Heart right ventricle (tissue), 16 donors: ENCODE data around the gene PUM1. TPM values are rescaled to one million over a fixed set of nuclear protein-coding genes. Genes with fewer than 3 reads are reported as not detected.
A peak's percentile ranks its signal among the peaks of the same experiment; 100 is the strongest.
"Not testable (repeated sequence)": the region's sequence is repeated elsewhere in the genome, so short reads cannot be mapped to it uniquely, and the experiment has no call there.

Experiments
- ATAC-seq, 8 donors: fragments of 200-7000 bp; cut with Tn5 transposase; one replicate each; pipeline ENCODE4 v1.9.1; 2020; ENCODE audit warnings: mild to moderate bottlenecking in 8 of 8, moderate library complexity in 8 of 8, moderate number of reproducible peaks in 1 of 8
- DNase-seq, 2 donors: peaks; one replicate each; pipeline ENCODE4 v3.0.0-alpha.2; 2020
- H3K27ac ChIP-seq, 10 donors: fragments of 200-600 bp; sonication (generic) in 2 of 10; one replicate each; pipeline versions ENCODE4 v1.5.0 to v1.8.0; 2020 to 2022; ENCODE audit warnings: mild to moderate bottlenecking in 3 of 10
- H3K27me3 ChIP-seq, 7 donors: fragments of 200-600 bp; one replicate each; pipeline ENCODE4 v1.8.0; 2021 to 2022; ENCODE audit warnings: mild to moderate bottlenecking in 2 of 7
- H3K36me3 ChIP-seq, 9 donors: fragments of 200-600 bp; sonication (generic) in 1 of 9; one replicate each; pipeline versions ENCODE4 v1.5.0 to v1.8.0; 2020 to 2022; ENCODE audit warnings: mild to moderate bottlenecking in 2 of 9
- H3K4me1 ChIP-seq, 9 donors: fragments of 200-600 bp; sonication (generic) in 1 of 9; one replicate each; pipeline versions ENCODE4 v1.5.0 to v1.8.0; 2020 to 2022; ENCODE audit warnings: mild to moderate bottlenecking in 4 of 9
- H3K4me3 ChIP-seq, 10 donors: fragments of 200-600 bp; sonication (generic) in 2 of 10; one replicate each; pipeline versions ENCODE4 v1.5.0 to v1.8.0; 2020 to 2022; ENCODE audit warnings: mild to moderate bottlenecking in 7 of 10, moderate library complexity in 2 of 10
- H3K9me3 ChIP-seq, 11 donors: fragments of 200-600 bp in 10 of 11; sonication (generic) in 2 of 11; one replicate each; pipeline versions ENCODE4 v1.5.0 to v1.8.0; 2013 to 2022; ENCODE audit warnings: mild to moderate bottlenecking in 2 of 11, control low read depth in 1 of 11, moderate library complexity in 1 of 11
- WGBS, 2 donors: extraction: QIAGEN DNeasy Blood & Tissue Kit; methylation state at CpG; one replicate each; pipeline ENCODE4 v1.1.7; 2013; ENCODE audit warnings: inconsistent platforms in 1 of 2; 5-methylcytosine and 5-hydroxymethylcytosine counted together
- intact Hi-C, 10 donors: fragments of 100-400 bp; cut with DNase I; formaldehyde crosslinking; loops; one replicate each; pipeline versions ENCODE4 v1.11.1 to v1.14.2; 2022
- polyA plus RNA-seq, 2 donors: library from polyadenylated mRNA; stranded (reverse); fragments of 200-250 nt; gene quantifications; one replicate each; pipeline ENCODE4 v1.2.3, GENCODE V29; 2013
- total RNA-seq, 10 donors: library from RNA; stranded (reverse); fragmentation: NEBNext Ultra II Directional in 3 of 10; extraction: Animal tissue kit (Norgen Biotek cat#: 25700) in 3 of 10; gene quantifications; one replicate each; pipeline versions ENCODE4 v1.2.1 to v1.2.4, GENCODE V29; 2021 to 2023
- TF ChIP-seq, protein P1 (sequence below), 9 donors: fragments of 200-600 bp; sonication (generic) in 2 of 9; IDR thresholded peaks; one replicate each; pipeline versions ENCODE4 v1.5.0 to v1.8.0; 2021 to 2022; ENCODE audit warnings: antibody characterized with exemption in 9 of 9, mild to moderate bottlenecking in 5 of 9, moderate library complexity in 1 of 9
- donor health status: Arrhythmogenic right ventricular cardiomyopathy.
- donor health status: ischemic (EF 13 %, LVEDD 7.1; RV severe dilation, severe dysfunction).
- donor health status: healthy with polysubstance abuse.
- donor health status: DM: no; HTN: yes; CAD: no.
- donor health status: DM: no; HTN: no; CAD: no.
- donor health status: ischemic (EF 25% LVEDD 6.9; RV normal size, moderate dysfunction).
- donor health status: ischemic (EF 25% LVEDD 5.7; RV mildly dilated, moderate dysfunction).
- donor health status: healthy.
- donor health status: DM: yes; HTN: yes; CAD: no.
- donor health status: Ischemic cardiomyopathy.
- donor health status: ischemic (EF 35%, LVEDD 5.7; RV mildly dilated, moderate dysfunction).
- donor health status: nonischemic (EF 11% LVEDD 7.7; RV severe dilation, severe dysfunction).
- donor health status: DM: yes; HTN: yes; CAD: no.
- donor health status: PGD.
- donor health status: ischemic (EF 29% LVEDD 5.4; RV normal size, mild dysfunction).
- donor health status: nonischemic (EF 23%, LVEDD 6.1; RV moderate dilation, normal function).

Gene PUM1
- total and polyA plus RNA-seq, 12 donors: 13.5 to 91.2 (median 81.0) TPM

GRCh38 chr1:30936541-30937171 lies 128.9 kb downstream of the PUM1 start:
- intact Hi-C loops: no loop called here
- H3K4me3 ChIP-seq: no peak overlapping the region
- DNase-seq (no peak), ATAC-seq (peak in 1 of 8 donors; percentile 8)
- no peaks in the 10 kb centered on the region for H3K4me1 ChIP-seq
- no peak overlapping the region for H3K27ac ChIP-seq
- peaks cover 0 to 96% (median 59%) of the 10 kb centered on the region in 9 donors for H3K36me3 ChIP-seq
- H3K27me3 ChIP-seq: no peaks in the 10 kb centered on the region
- H3K9me3 ChIP-seq: no peaks in the 10 kb centered on the region
- 94% methylated on average over 20 of the region's 20 CpGs for WGBS, 2 donors
- TF ChIP-seq, protein P1, sequence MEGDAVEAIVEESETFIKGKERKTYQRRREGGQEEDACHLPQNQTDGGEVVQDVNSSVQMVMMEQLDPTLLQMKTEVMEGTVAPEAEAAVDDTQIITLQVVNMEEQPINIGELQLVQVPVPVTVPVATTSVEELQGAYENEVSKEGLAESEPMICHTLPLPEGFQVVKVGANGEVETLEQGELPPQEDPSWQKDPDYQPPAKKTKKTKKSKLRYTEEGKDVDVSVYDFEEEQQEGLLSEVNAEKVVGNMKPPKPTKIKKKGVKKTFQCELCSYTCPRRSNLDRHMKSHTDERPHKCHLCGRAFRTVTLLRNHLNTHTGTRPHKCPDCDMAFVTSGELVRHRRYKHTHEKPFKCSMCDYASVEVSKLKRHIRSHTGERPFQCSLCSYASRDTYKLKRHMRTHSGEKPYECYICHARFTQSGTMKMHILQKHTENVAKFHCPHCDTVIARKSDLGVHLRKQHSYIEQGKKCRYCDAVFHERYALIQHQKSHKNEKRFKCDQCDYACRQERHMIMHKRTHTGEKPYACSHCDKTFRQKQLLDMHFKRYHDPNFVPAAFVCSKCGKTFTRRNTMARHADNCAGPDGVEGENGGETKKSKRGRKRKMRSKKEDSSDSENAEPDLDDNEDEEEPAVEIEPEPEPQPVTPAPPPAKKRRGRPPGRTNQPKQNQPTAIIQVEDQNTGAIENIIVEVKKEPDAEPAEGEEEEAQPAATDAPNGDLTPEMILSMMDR (IDR thresholded peaks at IDR 0.05): no peak

GRCh38 chr1:30935758-30936157 lies 129.8 kb downstream of the PUM1 start:
- H3K4me1 ChIP-seq, ATAC-seq, H3K4me3 ChIP-seq, H3K9me3 ChIP-seq, H3K27ac ChIP-seq, DNase-seq, intact Hi-C loops, H3K27me3 ChIP-seq: not testable (repeated sequence)
- no CpG with 5 or more reads among the region's 4 CpGs for WGBS, 2 donors
- peaks cover 0 to 96% (median 51%) of the 10 kb centered on the region in 9 donors for H3K36me3 ChIP-seq

DNA sequence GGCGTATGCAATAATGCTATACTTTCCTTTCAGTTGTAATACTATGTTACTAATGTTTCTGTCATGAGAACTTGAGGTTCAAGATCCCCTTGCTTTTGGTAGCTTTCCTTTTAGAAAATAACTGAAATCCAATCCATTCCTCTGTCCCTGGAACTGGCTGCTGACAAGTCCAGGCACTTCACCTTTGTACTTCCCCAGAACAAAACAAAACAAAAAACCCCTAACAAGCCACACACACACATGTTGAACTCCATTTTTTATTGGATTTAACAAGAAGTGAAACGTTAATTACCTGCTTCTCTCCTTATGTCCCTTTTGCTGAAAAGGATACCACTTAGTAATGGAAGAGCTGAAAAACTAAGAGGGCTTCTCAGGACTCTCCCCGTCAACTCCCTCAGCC lies 130.9 kb downstream of the PUM1 start:
- TF ChIP-seq, protein P1 (IDR thresholded peaks at IDR 0.05): no peak
- DNase-seq (no peak), ATAC-seq (no peak)
- Histone ChIP-seq H3K27ac (no peak overlapping the region), H3K4me3 (no peak overlapping the region), H3K9me3 (no peaks in the 10 kb centered on the region), H3K36me3 (peaks cover 0 to 90% (median 39%) of the 10 kb centered on the region in 9 donors), H3K27me3 (no peaks in the 10 kb centered on the region), H3K4me1 (peaks cover 0 to 2% (median 0%) of the 10 kb centered on the region in 9 donors)
- intact Hi-C loops: no loop called here
- WGBS, 2 donors: 87 to 91% methylated on average over 3 of the region's 3 CpGs

DNA sequence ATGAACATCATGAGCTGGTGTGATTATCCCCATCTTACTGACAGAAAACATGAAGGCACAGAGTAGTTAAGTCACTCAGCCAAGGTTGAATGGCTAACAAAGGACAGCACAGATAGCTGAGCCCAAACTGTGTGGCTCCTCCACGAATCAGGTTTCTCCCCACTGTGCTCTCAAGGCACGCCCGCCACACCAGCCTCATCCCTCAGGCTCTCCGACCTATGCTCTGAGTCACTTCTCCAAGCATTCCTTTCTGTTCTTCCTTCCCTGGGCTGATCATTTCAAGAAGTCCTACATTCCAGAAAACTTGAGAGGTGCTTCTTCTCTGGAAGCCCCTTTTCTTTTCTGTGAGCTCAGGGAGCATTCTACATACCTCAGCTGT lies 131.7 kb downstream of the PUM1 start:
- ATAC-seq: no peak
- TF ChIP-seq, protein P1 (IDR thresholded peaks at IDR 0.05): no peak
- Histone ChIP-seq H3K9me3 (no peaks in the 10 kb centered on the region), H3K27me3 (no peaks in the 10 kb centered on the region), H3K4me3 (no peak overlapping the region), H3K27ac (no peak overlapping the region), H3K4me1 (peaks cover 0 to 10% (median 0%) of the 10 kb centered on the region in 9 donors), H3K36me3 (peaks cover 0 to 82% (median 32%) of the 10 kb centered on the region in 9 donors)
- no peak for DNase-seq
- intact Hi-C loops: no loop called here
- WGBS, 2 donors: 84 to 85% methylated on average over 4 of the region's 4 CpGs

- WGBS, 2 donors: 78% methylated on average over 6 of the region's 6 CpGs
Measured at GRCh38 chr1:30930631-30931173, 134.8 kb downstream of the PUM1 start.

More at GRCh38 chr1:30930631-30931173, 134.8 kb downstream of the PUM1 start:
- Histone ChIP-seq H3K4me3 (no peak overlapping the region), H3K4me1 (peaks cover 0 to 10% (median 0%) of the 10 kb centered on the region in 9 donors), H3K9me3 (no peaks in the 10 kb centered on the region), H3K27me3 (no peaks in the 10 kb centered on the region), H3K36me3 (peaks cover 0 to 53% (median 17%) of the 10 kb centered on the region in 9 donors), H3K27ac (peak overlapping the region in 1 of 10 donors; percentile 21)
- ATAC-seq (peak in 2 of 8 donors; percentile 18 to 25), DNase-seq (no peak)
- TF ChIP-seq, protein P1 (IDR thresholded peaks at IDR 0.05): no peak
- intact Hi-C loops: no loop called here
